ENCODE measurements around the gene IFTAP. TPM values are rescaled to one million over a fixed set of nuclear protein-coding genes. Genes with fewer than 3 reads are reported as not detected.

IFTAP gene
- total RNA-seq, 1 experiment from 2014 or later = 19.9 TPM

- no peak overlapping the region for H3K56ac ChIP-seq (ENCODE audit: insufficient read length, low read depth, low read length)
- no peak overlapping the region for H3K27ac ChIP-seq (ENCODE audit: insufficient read length, low read depth, low read length)
- H3K79me1 ChIP-seq (ENCODE audit: insufficient read depth, low read depth, low read length, poor library complexity, severe bottlenecking) = no peaks in the 10 kb centered on the region
- no peak overlapping the region for H3K23ac ChIP-seq (ENCODE audit: insufficient read length, low read depth, low read length)
- no peaks in the 10 kb centered on the region for H3K27me3 ChIP-seq (ENCODE audit: insufficient read depth, low read length)
- peaks cover 2% of the 10 kb centered on the region; the same call in 1 of the 2 replicates for H3K27me3 Mint-ChIP-seq (ENCODE audit: low read depth)
- H2AK5ac ChIP-seq (ENCODE audit: insufficient read length, low read length) = no peak overlapping the region
- H3K4me1 ChIP-seq (ENCODE audit: insufficient read depth, low read length) = peaks cover 3% of the 10 kb centered on the region; the same call in 1 of the 2 replicates
- peak overlapping the region in 1 of 2 experiments; percentile 6; a peak in 1 of 5 replicates for H3K4me3 Mint-ChIP-seq
- no peaks in the 10 kb centered on the region for H3K23me2 ChIP-seq (ENCODE audit: insufficient read length, low read depth, low read length, poor library complexity, severe bottlenecking)
- H3K14ac ChIP-seq (ENCODE audit: insufficient read depth, low read length) = no peak overlapping the region
- H3K18ac ChIP-seq (ENCODE audit: insufficient read length, low read depth, low read length) = no peak overlapping the region
- no CpG with 5 or more reads among the region's 6 CpGs for WGBS (ENCODE audit: extremely low coverage, insufficient read length, low lambda C conversion rate)
- no peak overlapping the region for H3K9ac ChIP-seq (ENCODE audit: extremely low read depth, insufficient read length, low read length)
- no peak overlapping the region for H4K5ac ChIP-seq (ENCODE audit: insufficient read length, low read depth, low read length)
- no peaks in the 10 kb centered on the region for H3K9me3 Mint-ChIP-seq
- peaks cover 29 to 34% of the 10 kb centered on the region in 2 experiments for H3K4me1 Mint-ChIP-seq
- H3K27ac Mint-ChIP-seq = no peak overlapping the region
- no peak overlapping the region for H3K4me2 ChIP-seq (ENCODE audit: insufficient read depth, insufficient read length, low read length)
- H2AFZ ChIP-seq (ENCODE audit: low read length) = no peak overlapping the region
- no peaks in the 10 kb centered on the region for H4K20me1 ChIP-seq (ENCODE audit: control insufficient read depth, insufficient read depth, insufficient read length)
- H3K79me2 ChIP-seq (ENCODE audit: insufficient read depth, low read length) = no peaks in the 10 kb centered on the region
- no peak overlapping the region for H2BK5ac ChIP-seq (ENCODE audit: insufficient read length, low read length)
- no peak overlapping the region for H3K4ac ChIP-seq (ENCODE audit: low read depth, low read length)
- H3T11ph ChIP-seq (ENCODE audit: low read length) = no peak overlapping the region
- H4K8ac ChIP-seq (replicated peaks; ENCODE audit: insufficient read length, low read depth, low read length) = no peak overlapping the region
- TF ChIP-seq CTCF (conservative IDR thresholded peaks at IDR 0.05) = no peak
- H4K91ac ChIP-seq (ENCODE audit: insufficient read length, low read depth, low read length) = no peak overlapping the region
- no peak overlapping the region for H2BK15ac ChIP-seq (ENCODE audit: low read depth, low read length)
- DNase-seq = no peak
- no peaks in the 10 kb centered on the region for H3K9me3 ChIP-seq (ENCODE audit: control insufficient read depth, low read depth, low read length)
- no peak overlapping the region for H2BK12ac ChIP-seq (ENCODE audit: insufficient read length, low read depth, low read length)
- no peak overlapping the region for H2BK120ac ChIP-seq (ENCODE audit: low read depth, low read length, poor library complexity, severe bottlenecking)
- H2BK20ac ChIP-seq (ENCODE audit: low read depth, low read length, poor library complexity, severe bottlenecking) = no peak overlapping the region
- no peaks in the 10 kb centered on the region for H3K36me3 Mint-ChIP-seq (ENCODE audit: insufficient read depth in 1 of 3, low read depth in 3 of 3)
These were observed 105.0 kb downstream of the IFTAP start for GRCh38 chr11:36699271-36699670.

All from H9 (cell line).